OCI-LY1 (cell line): ENCODE data around the gene CDH13.

Source experiments
- CTCF ChIP-seq: fragments of 200-600 bp; sonication (generic), shearing (Covaris generic); IDR thresholded peaks from 2 replicates; pipeline ENCODE4 v1.5.1; 2017; ENCODE audit warnings: mild to moderate bottlenecking, antibody characterized with exemption, low read length, moderate library complexity, mixed read lengths
- EZH2 ChIP-seq: fragments of 200-600 bp; sonication (generic), shearing (Covaris generic); IDR thresholded peaks from 2 replicates; pipeline ENCODE4 v1.8.0; 2017; ENCODE audit warnings: borderline replicate concordance, mixed run types, mild to moderate bottlenecking, antibody characterized with exemption, low read length, moderate library complexity, mixed read lengths

GRCh38 chr16:82899006-82899405 lies 272.2 kb downstream of the CDH13 start:
- TF ChIP-seq CTCF (no peak), EZH2 (no peak)
